Hepatocyte (in vitro differentiated cells): ENCODE results near the gene PWWP2B.

ENCODE experiments used
- EZH2 ChIP-seq: fragments of 200-600 bp; sonication (generic); IDR thresholded peaks from 2 replicates; pipeline ENCODE4 v1.6.1; 2016; ENCODE audit warnings: antibody characterized with exemption, mild to moderate bottlenecking, borderline replicate concordance
- TF ChIP-seq, protein P1 (sequence below): fragments of 200-600 bp; sonication (generic); IDR thresholded peaks from 2 replicates; pipeline ENCODE4 v1.5.1; 2016; ENCODE audit warnings: antibody characterized with exemption, mild to moderate bottlenecking; ENCODE audit not compliant: poor library complexity

DNA sequence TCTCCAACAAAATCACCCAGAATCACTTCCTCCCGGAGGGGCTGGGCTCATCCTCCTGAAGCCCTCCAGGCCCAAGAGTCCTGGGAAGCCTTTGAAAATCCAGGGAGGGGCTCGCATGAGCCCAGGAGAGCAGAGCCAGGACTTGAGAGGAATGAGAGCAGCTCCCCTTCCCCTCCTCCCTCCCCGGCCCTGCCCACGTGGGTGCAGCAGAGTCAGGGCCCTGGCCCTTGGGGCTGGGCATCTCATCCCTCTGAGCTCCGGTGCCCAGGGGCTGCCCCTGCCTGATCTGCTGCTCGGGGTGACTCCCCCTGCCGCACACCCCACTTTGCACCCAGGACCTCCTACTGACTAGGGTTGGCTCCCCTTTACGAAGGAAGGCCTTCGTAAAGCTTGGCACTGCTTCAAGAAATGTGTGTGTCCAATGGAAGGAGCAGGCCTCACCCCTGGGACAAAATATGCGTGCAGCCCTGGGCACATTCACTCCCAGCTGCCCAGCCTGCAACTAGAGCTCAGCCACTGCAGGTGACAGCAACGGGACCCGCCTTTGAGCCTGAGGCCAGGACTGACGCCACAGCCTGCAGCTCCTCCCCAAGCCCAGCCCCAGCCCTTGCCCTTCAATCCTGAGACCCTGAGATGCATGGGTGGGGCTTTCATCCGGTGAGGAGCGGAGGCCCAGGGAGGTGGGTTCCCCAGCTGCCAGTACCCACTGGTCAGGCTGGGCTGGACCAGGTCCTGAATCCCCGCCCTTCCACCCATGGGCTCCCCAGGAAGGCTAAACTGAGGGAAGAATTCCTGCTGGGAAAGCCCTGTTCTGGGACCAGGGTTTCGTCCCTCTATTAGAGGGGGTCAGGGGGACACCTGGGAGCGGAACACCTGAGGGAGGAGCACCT, 21.8 kb downstream of the PWWP2B start:
- TF ChIP-seq, protein P1, sequence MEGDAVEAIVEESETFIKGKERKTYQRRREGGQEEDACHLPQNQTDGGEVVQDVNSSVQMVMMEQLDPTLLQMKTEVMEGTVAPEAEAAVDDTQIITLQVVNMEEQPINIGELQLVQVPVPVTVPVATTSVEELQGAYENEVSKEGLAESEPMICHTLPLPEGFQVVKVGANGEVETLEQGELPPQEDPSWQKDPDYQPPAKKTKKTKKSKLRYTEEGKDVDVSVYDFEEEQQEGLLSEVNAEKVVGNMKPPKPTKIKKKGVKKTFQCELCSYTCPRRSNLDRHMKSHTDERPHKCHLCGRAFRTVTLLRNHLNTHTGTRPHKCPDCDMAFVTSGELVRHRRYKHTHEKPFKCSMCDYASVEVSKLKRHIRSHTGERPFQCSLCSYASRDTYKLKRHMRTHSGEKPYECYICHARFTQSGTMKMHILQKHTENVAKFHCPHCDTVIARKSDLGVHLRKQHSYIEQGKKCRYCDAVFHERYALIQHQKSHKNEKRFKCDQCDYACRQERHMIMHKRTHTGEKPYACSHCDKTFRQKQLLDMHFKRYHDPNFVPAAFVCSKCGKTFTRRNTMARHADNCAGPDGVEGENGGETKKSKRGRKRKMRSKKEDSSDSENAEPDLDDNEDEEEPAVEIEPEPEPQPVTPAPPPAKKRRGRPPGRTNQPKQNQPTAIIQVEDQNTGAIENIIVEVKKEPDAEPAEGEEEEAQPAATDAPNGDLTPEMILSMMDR, result no peak
- no peak for TF ChIP-seq EZH2
